Hepatocyte (in vitro differentiated cells): Measurements from ENCODE around the gene MMP20. TPM values are rescaled to one million over a fixed set of nuclear protein-coding genes. Genes with fewer than 3 reads are reported as not detected.

ENCODE experiments used
- DNase-seq: peaks from one replicate; pipeline ENCODE4 v3.0.0-alpha.2; 2016; ENCODE audit warnings: low spot score
- H2AFZ ChIP-seq: fragments of 200-600 bp; sonication (generic); 2 replicates; pipeline ENCODE4 v1.6.0; 2016; ENCODE audit warnings: antibody characterized with exemption, mild to moderate bottlenecking
- H3K27ac ChIP-seq: fragments of 200-600 bp; sonication (generic); 2 replicates; pipeline ENCODE4 v1.5.1; 2016; ENCODE audit warnings: mild to moderate bottlenecking
- H3K27me3 ChIP-seq: fragments of 200-600 bp; sonication (generic); 2 replicates; pipeline ENCODE4 v1.6.1; 2016
- H3K36me3 ChIP-seq: fragments of 200-600 bp; sonication (generic); replicated peaks from 2 replicates; pipeline ENCODE4 v1.5.1; 2016; ENCODE audit warnings: low read depth; ENCODE audit not compliant: insufficient read depth
- H3K4me1 ChIP-seq: fragments of 200-600 bp; sonication (generic); 2 replicates; pipeline ENCODE4 v1.5.1; 2016; ENCODE audit warnings: mild to moderate bottlenecking, moderate library complexity; ENCODE audit not compliant: insufficient read depth
- H3K4me2 ChIP-seq: fragments of 200-600 bp; sonication (generic); 2 replicates; pipeline ENCODE4 v1.6.0; 2016
- H3K4me3 ChIP-seq: fragments of 200-600 bp; sonication (generic); 2 replicates; pipeline ENCODE4 v1.5.1; 2016; ENCODE audit warnings: mild to moderate bottlenecking
- H3K79me2 ChIP-seq: fragments of 200-600 bp; sonication (generic); 2 replicates; pipeline ENCODE4 v1.6.0; 2017; ENCODE audit warnings: mild to moderate bottlenecking
- H3K9me2 ChIP-seq: fragments of 200-600 bp; sonication (generic); replicated peaks from 2 replicates; pipeline ENCODE4 v1.6.0; 2017; ENCODE audit warnings: mild to moderate bottlenecking; ENCODE audit not compliant: insufficient read depth
- H3K9me3 ChIP-seq: fragments of 200-600 bp; sonication (generic); 2 replicates; pipeline ENCODE4 v1.5.1; 2016; ENCODE audit warnings: low read depth, mild to moderate bottlenecking
- H4K20me1 ChIP-seq: fragments of 200-600 bp; sonication (generic); 2 replicates; pipeline ENCODE4 v1.6.0; 2016; ENCODE audit warnings: mild to moderate bottlenecking; ENCODE audit not compliant: insufficient read depth, poor library complexity, severe bottlenecking
- EZH2 ChIP-seq: fragments of 200-600 bp; sonication (generic); IDR thresholded peaks from 2 replicates; pipeline ENCODE4 v1.6.1; 2016; ENCODE audit warnings: antibody characterized with exemption, mild to moderate bottlenecking, borderline replicate concordance
- EZH2phosphoT487 ChIP-seq: fragments of 200-600 bp; sonication (generic); IDR thresholded peaks from one replicate; pipeline ENCODE4 v1.6.1; 2018; ENCODE audit warnings: antibody characterized with exemption, mild to moderate bottlenecking, low read depth, moderate library complexity; ENCODE audit not compliant: unreplicated experiment, severe bottlenecking
- WGBS: methylation state at CpG from one replicate; pipeline ENCODE4 v1.1.6; 2016; ENCODE audit warnings: low lambda C conversion rate; ENCODE audit errors: missing lambda C conversion rate; 5-methylcytosine and 5-hydroxymethylcytosine counted together
- polyA plus RNA-seq: library from polyadenylated mRNA; unstranded; fragments of >200 nt; fragmentation: Nextera tagmentation; extraction: Ambion mirVana; gene quantifications from 2 replicates; pipeline ENCODE4 v1.2.1, GENCODE V29; 2016
- total RNA-seq: library from RNA; depleted of rRNA; stranded (reverse); fragments of >200 nt; gene quantifications from 2 replicates; pipeline ENCODE4 v1.2.3, GENCODE V29; 2014
- TF ChIP-seq, protein P1 (sequence below): fragments of 200-600 bp; sonication (generic); IDR thresholded peaks from 2 replicates; pipeline ENCODE4 v1.5.1; 2016; ENCODE audit warnings: antibody characterized with exemption, mild to moderate bottlenecking; ENCODE audit not compliant: poor library complexity

MMP20 gene
- total and polyA plus RNA-seq, 2 experiments from 2014 or later, result not detected

DNA sequence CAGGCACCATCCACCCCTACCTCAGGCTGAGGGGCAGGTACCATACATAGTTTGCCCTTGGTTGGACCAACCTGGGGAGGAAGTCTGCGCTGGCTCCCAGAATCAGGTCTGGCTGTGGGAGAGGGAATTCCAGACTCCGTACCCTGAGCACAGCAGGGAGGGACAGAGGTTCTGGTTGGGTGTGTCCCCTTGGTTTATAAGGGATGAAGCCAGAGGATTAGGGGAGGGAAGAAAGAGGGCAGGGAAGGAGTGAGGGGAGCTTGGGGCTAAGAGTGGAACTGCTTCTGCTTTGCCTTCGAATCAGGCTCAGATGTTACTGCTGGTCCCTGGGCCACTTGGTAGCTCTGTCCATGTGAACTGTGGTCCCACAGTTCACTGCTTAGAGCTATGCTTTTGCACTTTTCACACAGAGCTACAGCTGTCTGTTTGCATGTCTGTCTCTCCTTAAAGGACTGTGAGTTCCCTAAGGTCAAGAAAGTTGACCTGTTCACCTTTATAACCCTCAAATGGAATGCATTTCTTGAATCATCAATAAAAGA, 9.2 kb downstream of the MMP20 start:
- Histone ChIP-seq H3K9me2 (no peaks in the 10 kb centered on the region), H3K4me1 (no peaks in the 10 kb centered on the region), H3K4me2 (no peak overlapping the region), H3K27ac (no peak overlapping the region), H3K4me3 (no peak overlapping the region), H3K27me3 (no peaks in the 10 kb centered on the region), H4K20me1 (no peaks in the 10 kb centered on the region), H3K79me2 (no peaks in the 10 kb centered on the region), H2AFZ (no peak overlapping the region), H3K36me3 (no peaks in the 10 kb centered on the region), H3K9me3 (no peaks in the 10 kb centered on the region)
- WGBS, result 88% methylated on average over 3 of the region's 3 CpGs
- TF ChIP-seq EZH2phosphoT487 (no peak), EZH2 (no peak)
- TF ChIP-seq, protein P1, sequence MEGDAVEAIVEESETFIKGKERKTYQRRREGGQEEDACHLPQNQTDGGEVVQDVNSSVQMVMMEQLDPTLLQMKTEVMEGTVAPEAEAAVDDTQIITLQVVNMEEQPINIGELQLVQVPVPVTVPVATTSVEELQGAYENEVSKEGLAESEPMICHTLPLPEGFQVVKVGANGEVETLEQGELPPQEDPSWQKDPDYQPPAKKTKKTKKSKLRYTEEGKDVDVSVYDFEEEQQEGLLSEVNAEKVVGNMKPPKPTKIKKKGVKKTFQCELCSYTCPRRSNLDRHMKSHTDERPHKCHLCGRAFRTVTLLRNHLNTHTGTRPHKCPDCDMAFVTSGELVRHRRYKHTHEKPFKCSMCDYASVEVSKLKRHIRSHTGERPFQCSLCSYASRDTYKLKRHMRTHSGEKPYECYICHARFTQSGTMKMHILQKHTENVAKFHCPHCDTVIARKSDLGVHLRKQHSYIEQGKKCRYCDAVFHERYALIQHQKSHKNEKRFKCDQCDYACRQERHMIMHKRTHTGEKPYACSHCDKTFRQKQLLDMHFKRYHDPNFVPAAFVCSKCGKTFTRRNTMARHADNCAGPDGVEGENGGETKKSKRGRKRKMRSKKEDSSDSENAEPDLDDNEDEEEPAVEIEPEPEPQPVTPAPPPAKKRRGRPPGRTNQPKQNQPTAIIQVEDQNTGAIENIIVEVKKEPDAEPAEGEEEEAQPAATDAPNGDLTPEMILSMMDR, result no peak
- no peak for DNase-seq

DNA sequence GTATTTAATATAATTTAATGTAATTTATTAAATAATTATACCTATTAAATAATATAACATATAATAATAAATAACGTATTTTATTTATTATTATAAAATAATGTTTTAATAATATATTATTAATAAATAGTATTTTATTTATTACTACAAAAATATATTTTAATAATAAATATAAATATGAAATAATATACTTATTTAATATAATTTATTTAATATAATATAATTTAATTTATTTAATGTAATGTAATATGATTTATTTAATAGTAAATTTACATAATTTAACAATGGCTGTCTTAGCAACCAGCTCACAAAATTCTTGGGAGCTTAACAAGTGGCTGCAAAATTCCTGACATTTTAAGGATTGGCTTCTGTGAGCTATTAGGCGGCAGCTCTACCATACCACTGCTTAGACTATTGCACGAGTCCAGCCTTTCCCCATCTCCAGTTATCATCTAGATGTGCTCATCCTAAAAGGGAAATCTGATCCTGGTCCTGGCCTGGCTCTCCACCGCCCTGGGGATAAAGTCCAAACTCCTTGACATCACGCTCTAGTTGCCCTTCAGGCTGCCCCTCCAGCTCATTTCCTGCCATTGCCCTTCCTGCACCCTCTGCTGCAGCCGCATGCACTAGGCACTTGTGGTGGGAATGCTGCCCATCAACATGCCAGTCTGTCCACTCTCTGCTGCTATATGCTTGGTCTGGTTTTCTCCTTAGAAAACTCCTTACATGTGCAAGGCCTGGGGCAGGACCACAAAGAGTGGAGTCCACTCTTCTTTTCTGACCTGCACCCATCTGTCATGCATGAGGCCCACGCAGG, 9.8 kb downstream of the MMP20 start:
- TF ChIP-seq EZH2, result no peak
- TF ChIP-seq, protein P1, result no peak
- TF ChIP-seq EZH2phosphoT487, result no peak
- Histone ChIP-seq H3K36me3 (no peaks in the 10 kb centered on the region), H3K9me3 (no peaks in the 10 kb centered on the region), H3K4me1 (no peaks in the 10 kb centered on the region), H3K79me2 (no peaks in the 10 kb centered on the region), H3K4me3 (no peak overlapping the region), H3K27ac (no peak overlapping the region), H4K20me1 (no peaks in the 10 kb centered on the region), H3K9me2 (no peaks in the 10 kb centered on the region), H3K27me3 (no peaks in the 10 kb centered on the region), H3K4me2 (no peak overlapping the region), H2AFZ (no peak overlapping the region)
- no peak for DNase-seq
- WGBS, result 74% methylated on average over 7 of the region's 7 CpGs

DNA sequence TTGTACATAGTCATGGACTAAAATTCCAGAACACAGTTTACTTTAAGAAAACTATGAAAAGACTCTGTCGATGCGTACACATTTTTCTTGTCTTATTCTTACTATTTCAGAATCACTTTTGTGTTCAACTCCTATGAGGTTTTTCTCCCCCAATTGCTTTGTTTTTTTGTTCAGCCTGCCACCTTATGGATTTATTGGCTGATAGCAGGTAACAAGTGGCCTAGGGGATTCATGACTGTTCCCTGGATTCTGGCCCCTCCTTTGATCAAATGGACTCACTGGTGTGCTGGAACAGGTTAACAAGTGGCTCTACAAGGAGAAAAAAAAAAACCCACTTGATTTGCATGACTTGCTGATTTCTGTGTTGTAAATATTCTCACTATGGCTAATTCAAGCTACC, 10.6 kb downstream of the MMP20 start:
- H3K4me3 ChIP-seq, result no peak overlapping the region
- no peak for DNase-seq
- H3K79me2 ChIP-seq, result no peaks in the 10 kb centered on the region
- no peak overlapping the region for H2AFZ ChIP-seq
- no peaks in the 10 kb centered on the region for H3K36me3 ChIP-seq
- no peak overlapping the region for H3K27ac ChIP-seq
- 85% methylated on average over 2 of the region's 2 CpGs for WGBS
- no peaks in the 10 kb centered on the region for H3K9me3 ChIP-seq
- no peaks in the 10 kb centered on the region for H3K4me1 ChIP-seq
- TF ChIP-seq, protein P1, result peak; percentile 11
- TF ChIP-seq EZH2, result no peak
- H3K27me3 ChIP-seq, result no peaks in the 10 kb centered on the region
- H3K9me2 ChIP-seq, result no peaks in the 10 kb centered on the region
- H4K20me1 ChIP-seq, result no peaks in the 10 kb centered on the region
- H3K4me2 ChIP-seq, result no peak overlapping the region
